ENCODE measurements around the gene C10orf53.

The C10orf53 gene

GRCh38 chr10:49745756-49746155 is 66.3 kb downstream of the C10orf53 start:
- DNase-seq (ENCODE audit: low read depth, low spot score) = no peak
- no peak overlapping the region for H3K4me3 ChIP-seq (ENCODE audit: low read length)

GRCh38 chr10:49746626-49747302 is 67.3 kb downstream of the C10orf53 start:
- H3K4me3 ChIP-seq (ENCODE audit: low read length) = no peak overlapping the region
- DNase-seq (ENCODE audit: low read depth, low spot score) = no peak
